Amygdala (tissue), 56 donors: ENCODE measurements around the gene CELF1.

Experiments
- DNase-seq, 56 donors: peaks; one replicate each; lab custom pipeline; 2025; lab: John Stamatoyannopoulos, UW

The CELF1 gene

DNA sequence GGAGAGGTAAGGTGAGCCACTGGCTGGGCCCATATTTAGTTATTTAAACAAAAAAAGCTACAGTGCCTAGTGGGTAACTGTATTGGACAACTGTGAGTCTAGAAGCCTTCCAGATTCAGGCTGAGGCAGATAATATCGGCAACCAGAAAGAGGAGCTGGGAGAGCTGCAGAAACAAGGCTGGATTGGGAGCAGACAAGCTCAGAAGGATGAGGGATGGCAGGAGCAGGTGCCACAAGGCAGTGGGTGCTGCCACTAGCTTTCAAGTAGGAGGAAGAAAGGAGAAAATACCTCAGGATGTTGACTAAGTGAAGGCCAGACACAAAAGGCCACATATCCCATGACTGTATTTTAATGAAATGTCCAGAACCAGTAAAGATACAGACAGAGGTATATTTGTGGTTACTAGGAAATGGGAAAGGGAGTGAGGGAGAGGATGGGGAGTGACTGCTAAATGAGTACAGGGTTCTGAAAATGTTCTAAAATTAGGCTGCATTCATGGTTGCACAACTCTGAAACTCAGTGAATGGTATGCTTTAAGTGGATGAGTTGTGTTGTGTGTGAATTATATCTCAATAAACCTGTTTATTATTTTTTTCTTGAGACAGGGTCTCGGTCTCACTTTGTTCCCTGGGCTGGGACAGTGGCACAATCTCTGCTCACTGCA lies 92.2 kb downstream of the CELF1 start:
- peak in 1 of 56 donors; percentile 12 for DNase-seq

GRCh38 chr11:47454258-47454671 lies 98.7 kb downstream of the CELF1 start:
- peak in 39 of 56 donors; percentile 7 to 78 (median 40) for DNase-seq

DNA sequence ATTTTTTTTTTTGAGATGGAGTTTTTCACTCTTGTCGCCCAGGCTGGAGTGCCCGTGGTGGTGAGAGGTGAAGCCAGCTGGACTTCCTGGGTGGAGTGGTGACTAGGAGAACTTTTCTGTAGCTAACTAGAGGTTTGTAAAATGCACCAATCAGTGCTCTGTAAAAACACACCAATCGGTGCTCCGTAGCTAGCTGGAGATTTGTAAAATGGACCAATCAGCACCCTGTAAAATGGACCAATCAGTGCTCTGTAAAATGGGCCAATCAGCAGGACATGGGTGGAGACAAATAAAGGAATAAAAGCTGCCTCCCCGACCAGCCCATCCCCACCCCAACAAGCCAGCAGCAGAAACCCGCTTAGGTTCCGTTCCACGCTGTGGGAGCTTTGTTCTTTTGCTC lies 99.6 kb downstream of the CELF1 start:
- no peak for DNase-seq

GRCh38 chr11:47451990-47452389 lies 100.9 kb downstream of the CELF1 start:
- no peak for DNase-seq

DNA sequence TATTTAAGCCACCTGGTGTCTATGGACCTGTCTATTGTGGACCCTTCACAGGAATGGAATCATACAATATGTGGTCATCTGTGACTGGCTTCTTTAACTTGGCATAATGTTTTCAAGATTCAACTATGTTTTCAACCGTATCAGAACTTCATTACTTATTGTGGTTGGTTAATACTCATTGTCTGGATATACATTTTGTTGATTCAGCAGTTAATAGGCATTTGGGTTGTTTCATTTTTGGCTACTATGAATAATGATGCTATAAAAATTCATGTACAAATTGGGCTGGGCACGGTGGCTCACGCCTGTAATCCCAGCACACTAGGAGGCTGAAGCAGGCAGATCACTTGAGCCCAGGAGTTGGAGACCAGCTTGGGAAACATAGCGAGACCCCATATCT lies 101.5 kb downstream of the CELF1 start:
- no peak for DNase-seq

DNA sequence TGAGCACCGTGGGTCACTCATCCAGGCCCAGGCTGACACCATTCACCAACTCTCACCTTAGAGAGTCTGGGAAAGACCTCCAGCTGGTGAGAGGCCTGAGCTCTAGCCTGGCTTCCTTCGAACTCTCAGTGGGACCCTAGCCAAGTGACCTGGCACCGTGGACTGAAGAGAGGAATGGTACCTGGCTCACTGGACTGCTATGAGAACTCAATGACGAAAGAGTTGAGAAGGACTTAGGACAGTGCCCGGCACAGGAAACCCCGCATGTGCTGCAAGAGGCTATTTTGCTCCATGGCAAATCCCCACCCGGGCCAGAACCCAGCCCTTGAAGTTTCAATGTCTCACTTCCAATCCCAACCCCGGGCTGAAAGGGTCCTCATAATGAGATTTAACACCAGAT lies 103.4 kb downstream of the CELF1 start:
- DNase-seq, result no peak

DNA sequence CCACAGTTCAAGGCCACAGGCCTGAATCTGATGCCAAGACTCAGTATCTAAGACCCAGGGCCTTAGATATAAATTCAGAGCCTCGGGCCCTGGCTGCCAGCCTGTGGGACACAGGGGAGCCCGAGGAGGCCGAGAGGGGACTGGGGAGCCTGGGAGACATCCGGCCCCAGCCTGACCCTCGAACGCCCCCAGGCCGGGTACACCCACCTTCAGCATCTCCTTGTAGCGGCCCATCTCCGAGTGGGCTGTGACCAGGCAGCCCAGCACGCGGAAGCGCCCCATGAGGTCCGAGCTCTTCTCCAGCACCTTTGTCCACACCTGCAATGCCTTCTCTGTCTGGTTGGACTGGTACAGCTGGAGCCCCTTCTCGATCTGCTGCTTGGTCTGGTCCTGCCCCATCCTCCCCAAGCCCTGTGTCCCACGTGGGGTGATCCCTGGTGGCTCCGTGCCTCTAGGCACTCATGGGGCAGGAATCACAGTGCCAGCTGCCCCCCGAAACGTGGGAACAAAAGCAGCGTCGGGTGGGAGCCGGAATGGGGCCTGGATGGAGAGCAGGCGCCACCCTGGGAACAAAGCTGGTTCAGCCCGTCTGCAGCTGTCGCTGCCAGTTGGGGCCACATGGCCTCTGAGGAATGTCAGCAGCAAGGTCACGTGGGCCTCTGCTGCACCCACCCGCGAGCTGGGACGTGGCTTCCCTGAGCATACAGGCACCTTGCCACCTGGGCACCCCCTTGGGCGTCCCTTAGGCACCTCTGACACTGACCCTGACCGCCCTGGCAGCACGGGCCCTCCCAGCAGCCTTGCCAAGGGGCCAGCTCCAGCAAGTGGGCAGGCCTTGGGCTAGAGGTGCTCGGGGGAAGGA lies 104.1 kb downstream of the CELF1 start, which contains the start of gene RAPSN:
RAPSN (minus strand) TSS at position 571 of the 862 bp plus-strand sequence; CDS start at position 399, 172 bp downstream.
- DNase-seq, result no peak

DNA sequence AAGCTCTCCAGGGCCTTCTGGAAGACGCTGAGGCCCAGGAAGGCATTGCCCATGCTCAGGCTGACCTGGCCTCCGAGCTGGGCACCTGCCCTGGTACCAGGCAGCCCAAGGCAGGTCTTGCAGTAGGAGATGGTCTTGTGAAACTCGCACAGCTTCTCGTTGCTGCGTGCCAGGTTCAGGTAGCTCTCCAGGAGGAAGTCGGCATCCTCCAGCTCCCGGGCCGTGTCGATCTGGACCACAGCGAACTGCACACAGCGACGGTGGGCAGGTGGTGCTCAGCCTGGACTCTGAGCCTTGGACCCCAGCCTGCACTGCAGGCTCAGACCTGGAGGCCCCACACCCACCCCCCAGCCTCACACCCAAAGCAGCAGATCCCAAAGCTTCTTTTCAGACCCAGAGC lies 105.0 kb downstream of the CELF1 start:
- DNase-seq, result no peak

DNA sequence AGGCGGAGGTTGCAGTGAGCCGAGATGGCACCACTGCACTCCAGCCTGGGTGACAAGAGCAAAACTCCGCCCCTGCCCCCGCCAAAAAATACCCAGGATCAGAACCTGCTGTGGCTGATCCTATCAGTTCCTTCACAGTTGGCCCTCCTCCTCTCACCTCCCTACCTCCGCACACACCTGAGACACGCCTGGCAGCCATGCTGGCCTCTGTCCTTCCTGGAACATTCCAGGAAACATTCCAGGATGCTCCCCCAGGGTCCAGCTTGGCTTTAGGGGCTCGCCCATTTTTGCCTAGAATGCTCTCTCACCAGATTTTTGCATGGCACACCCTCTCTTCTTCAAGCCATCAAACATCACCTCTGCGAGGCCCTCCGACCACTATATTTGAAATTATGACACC lies 106.1 kb downstream of the CELF1 start:
- DNase-seq, result no peak

DNA sequence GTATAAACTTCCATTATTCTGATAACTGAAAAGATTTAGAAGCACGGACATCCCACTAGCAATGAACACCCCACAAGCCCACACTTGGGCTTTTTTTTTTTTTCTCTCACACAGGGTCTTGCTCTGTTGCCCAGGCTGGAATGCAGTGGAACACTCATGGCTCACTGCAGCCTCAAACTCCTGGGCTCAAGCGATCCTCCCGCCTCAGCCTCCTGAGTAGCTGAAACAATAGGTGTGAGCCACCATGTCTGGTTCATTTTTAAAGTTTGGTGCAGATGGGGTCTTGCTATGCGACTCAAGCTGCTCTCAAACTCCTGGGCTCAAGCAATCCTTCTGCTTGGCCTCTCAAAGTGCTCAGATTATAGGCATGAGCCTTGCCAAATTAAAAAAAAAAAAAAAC lies 107.1 kb downstream of the CELF1 start:
- DNase-seq, result no peak

DNA sequence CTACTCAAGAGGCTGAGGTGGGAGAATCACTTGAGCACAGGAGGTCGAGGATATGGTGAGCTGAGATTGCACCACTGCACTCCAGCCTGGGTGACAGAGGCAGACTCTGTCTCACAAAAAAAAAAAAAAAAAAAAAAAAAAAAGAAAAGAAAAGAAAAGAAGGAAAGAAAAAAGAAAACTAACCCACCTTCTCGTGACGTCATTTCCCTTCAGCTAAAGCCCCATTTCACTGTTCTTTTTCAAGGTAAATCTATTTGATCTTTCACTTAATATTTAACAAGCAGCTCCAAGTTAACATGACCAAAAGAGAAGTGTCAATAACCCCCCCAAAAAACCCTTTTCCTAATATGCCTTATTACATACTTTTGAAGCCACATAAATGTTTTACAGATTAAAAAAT lies 109.1 kb downstream of the CELF1 start:
- no peak for DNase-seq

DNA sequence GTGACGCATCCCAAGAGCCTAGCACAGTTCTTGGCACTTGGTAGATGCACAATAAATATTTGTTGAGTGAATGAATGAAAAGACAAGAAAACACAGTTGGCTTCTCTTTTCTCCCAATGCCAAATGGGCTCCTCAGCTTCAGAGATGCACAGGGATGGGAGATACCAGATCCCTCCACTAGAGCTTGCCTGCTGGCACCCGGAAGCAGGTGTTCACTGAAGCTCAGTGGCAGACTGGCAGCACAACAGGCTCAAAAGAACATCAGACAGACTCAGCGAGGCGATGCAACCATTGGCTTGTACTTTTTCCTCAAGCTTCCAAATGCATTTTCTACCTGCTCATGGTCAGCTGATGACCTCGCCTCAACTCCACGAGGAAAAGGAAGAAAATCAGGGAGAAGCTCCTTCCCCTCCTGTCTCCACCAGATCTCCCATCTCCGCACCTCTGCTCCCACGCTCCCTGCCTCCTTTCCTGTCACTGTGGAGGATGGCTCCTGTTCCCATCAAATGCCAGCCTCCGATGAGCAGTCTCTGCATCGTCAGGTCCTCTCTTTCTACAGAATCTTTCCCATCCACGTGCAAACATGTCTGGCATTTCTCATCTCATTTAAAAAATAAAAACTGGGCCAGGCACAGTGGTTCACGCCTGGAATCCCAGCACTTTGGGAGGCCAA lies 109.8 kb downstream of the CELF1 start:
- DNase-seq, result peak in 19 of 56 donors; percentile 4 to 54 (median 21)

DNA sequence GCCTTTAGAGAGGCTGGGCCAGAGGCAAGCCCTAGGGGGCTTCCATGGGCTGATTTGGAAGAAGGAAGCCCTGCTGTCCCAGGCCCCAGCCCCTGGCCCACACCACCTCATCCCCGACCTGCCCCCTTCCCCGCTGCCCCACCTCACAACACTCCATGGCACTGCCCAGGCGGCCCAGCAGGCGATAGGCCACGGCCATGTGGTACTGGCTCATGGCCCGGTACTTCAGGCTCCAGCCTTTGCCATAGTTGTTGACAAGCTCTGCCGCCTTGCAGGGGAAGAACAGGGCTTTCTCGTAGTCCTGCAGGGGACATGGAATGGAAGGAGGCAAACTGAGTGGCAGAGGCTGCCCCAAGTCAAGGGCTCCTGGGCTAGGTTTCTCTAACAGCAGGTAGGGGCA lies 110.4 kb downstream of the CELF1 start:
- peak in 29 of 56 donors; percentile 10 to 73 (median 31) for DNase-seq

- no peak for DNase-seq
Observed at GRCh38 chr11:47441421-47441820, 111.5 kb downstream of the CELF1 start.

DNA sequence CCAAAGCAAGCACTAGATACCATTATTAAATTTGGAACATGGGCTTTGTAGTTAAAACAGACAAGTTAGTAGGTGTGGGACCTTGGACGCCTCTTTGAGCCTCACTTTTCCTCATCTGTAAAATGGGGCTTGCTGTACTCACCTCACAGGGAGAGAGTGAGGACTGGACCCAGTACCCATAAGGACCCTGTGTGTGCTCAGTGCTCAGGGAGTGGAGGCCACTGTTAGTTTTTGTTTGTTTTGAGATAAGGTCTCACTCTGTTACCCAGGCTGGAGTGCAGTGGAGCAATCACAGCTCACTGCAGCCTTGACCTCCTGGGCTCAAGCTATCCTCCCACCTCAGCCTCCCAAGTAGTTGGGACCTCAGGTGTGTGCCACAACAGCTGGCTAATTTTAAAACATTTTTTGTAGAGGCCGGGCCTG lies 112.9 kb downstream of the CELF1 start:
- no peak for DNase-seq

DNA sequence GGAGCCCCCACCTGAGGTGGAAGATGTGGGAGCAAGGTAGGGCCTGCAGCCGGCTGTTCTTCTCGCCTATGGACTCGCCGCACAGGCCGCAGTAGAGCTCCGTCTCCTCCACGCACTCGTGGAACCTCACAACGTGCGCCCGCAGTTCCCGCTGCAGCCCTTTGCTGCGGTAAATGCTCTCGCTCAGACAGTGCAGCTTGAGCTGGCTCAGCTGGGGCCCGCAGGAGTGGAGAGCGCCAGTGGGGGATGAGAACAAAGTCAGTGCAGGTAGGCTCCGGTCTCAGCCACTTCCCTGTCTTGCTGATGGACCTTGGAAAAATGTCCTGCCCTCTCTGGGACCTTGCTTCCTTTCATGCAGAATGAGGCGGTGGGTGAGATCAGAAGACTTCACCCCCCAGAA lies 114.2 kb downstream of the CELF1 start:
- no peak for DNase-seq

DNA sequence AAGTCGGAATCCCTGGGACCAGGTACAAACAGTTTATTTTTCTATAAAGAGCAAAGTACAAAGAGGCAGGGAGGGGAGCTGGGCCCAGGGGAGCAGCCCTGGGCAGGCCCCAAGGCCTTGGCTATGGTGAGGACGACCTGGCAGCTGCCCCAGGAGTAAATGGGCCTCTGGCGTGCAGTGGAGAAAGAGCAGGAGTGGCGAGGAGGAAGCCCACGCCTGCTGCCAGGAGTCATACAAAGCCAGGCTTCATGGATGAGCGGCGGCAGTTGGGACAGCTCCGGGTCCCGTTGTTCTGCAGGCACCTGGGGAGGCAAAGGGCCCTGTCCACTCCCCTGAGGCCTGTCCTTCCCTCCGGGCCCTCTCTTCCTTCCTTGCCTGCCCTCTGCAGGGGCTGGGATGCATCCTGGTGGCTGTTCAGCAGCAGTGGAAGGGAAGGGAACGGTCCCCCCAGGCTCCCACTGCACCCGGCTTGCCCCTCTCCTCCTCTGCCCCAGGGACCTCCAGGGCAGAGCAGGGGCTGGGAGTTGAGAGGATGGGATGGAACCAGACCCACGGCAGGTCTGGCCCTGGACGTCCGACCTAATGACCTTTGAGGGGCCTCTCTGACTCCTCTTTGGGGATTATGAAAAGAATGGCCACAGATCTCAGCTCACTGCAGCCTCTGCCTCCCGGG lies 115.0 kb downstream of the CELF1 start:
- peak in 19 of 56 donors; percentile 16 to 74 (median 32) for DNase-seq

- DNase-seq, result no peak
Observed at GRCh38 chr11:47437218-47437745, 115.7 kb downstream of the CELF1 start.

DNA sequence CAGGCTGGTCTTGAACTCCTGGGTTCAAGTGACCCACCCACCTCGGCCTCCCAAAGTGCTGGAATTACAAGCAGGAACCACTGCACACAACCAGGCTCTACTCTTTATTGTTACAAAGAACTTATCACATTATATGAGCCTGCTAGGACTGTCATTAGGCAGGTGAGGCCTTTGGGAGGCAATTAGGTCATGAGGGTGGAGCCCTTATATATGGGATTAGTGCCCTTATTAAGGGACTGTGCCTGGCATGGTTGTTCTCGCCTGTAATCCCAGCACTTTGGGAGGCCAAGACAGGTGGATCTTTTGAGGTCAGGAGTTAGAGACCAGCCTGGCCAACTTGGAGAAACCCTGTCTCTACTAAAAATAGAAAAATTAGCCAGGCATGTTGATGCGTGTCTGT lies 116.2 kb downstream of the CELF1 start:
- no peak for DNase-seq

- DNase-seq, result no peak
Observed at GRCh38 chr11:47435687-47436086, 117.2 kb downstream of the CELF1 start.
